IMR-90 (cell line): Measurements from ENCODE around the gene MAN2C1. TPM values are rescaled to one million over a fixed set of nuclear protein-coding genes. Genes with fewer than 3 reads are reported as not detected.

Experiments
- ATAC-seq: fragments of 200-7000 bp; cut with Tn5 transposase; 2 replicates; pipeline ENCODE4 v1.9.1; 2020; ENCODE audit warnings: low read depth, mild to moderate bottlenecking, moderate library complexity
- BruUV-seq: library from RNA; stranded (reverse); fragments of 400-500 nt; replicated peaks from 2 replicates; lab custom pipeline; 2021; lab: Mats Ljungman, UMichigan
- CTCF ChIA-PET: fragments of 300-600 bp; formaldehyde crosslinking; extraction: SDS; loops from one replicate; lab custom pipeline; 2021; ENCODE audit warnings: antibody characterized with exemption; lab: Yijun Ruan, JAX
- POLR2A ChIA-PET: fragments of 300-600 bp; sonication (Branson Sonifier 250); formaldehyde crosslinking; loops from one replicate; lab custom pipeline; 2022; ENCODE audit warnings: antibody characterized with exemption; ENCODE audit not compliant: unreplicated experiment; lab: Charles Lee
- DNase-seq: peaks from one replicate; pipeline ENCODE4 v3.0.0; 2013
- H2AFZ ChIP-seq: replicated peaks from 2 replicates; pipeline ENCODE3; 2013; ENCODE audit warnings: low read length, mild to moderate bottlenecking; ENCODE audit not compliant: poor library complexity
- H2AK5ac ChIP-seq: 2 replicates; pipeline ENCODE4 v1.6.1; 2013; ENCODE audit warnings: low read depth, low read length, inconsistent platforms
- H2AK9ac ChIP-seq: replicated peaks from 2 replicates; pipeline ENCODE3; 2013; ENCODE audit warnings: mild to moderate bottlenecking, low read depth, low read length, moderate library complexity; ENCODE audit not compliant: poor library complexity
- H2BK120ac ChIP-seq: 2 replicates; pipeline ENCODE4 v1.6.1; 2013; ENCODE audit warnings: low read depth, low read length, inconsistent platforms
- H2BK15ac ChIP-seq: 3 replicates; pipeline ENCODE4 v1.6.1; 2013; ENCODE audit warnings: low read depth, low read length, inconsistent platforms
- H2BK20ac ChIP-seq: 2 replicates; pipeline ENCODE4 v1.6.1; 2013; ENCODE audit warnings: low read depth, mild to moderate bottlenecking, inconsistent platforms, low read length, moderate library complexity
- H2BK5ac ChIP-seq: 2 replicates; pipeline ENCODE4 v1.6.1; 2013; ENCODE audit warnings: mild to moderate bottlenecking, low read depth, low read length, inconsistent platforms; ENCODE audit not compliant: poor library complexity, severe bottlenecking
- H3K14ac ChIP-seq: replicated peaks from 2 replicates; pipeline ENCODE4 v1.6.1; 2013; ENCODE audit warnings: low read depth, low read length, inconsistent platforms
- H3K18ac ChIP-seq: 2 replicates; pipeline ENCODE4 v1.6.1; 2013; ENCODE audit warnings: low read depth, low read length, control low read depth
- H3K23ac ChIP-seq: 2 replicates; pipeline ENCODE4 v1.6.1; 2013; ENCODE audit warnings: low read depth, low read length, inconsistent platforms
- H3K27ac ChIP-seq: 2 replicates; pipeline ENCODE4 v1.5.1; 2013; ENCODE audit warnings: mild to moderate bottlenecking, control low read depth, low read length; ENCODE audit not compliant: insufficient read depth
- H3K27me3 ChIP-seq: 2 replicates; pipeline ENCODE4 v1.6.1; 2013; ENCODE audit warnings: low read length; ENCODE audit not compliant: control insufficient read depth, insufficient read depth
- H3K36me3 ChIP-seq: 2 replicates; pipeline ENCODE4 v1.6.1; 2013; ENCODE audit warnings: low read length, mixed read lengths; ENCODE audit not compliant: control insufficient read depth, insufficient read depth
- H3K4ac ChIP-seq: 2 replicates; pipeline ENCODE4 v1.6.1; 2013; ENCODE audit warnings: low read depth, low read length, inconsistent platforms
- H3K4me1 ChIP-seq: 2 replicates; pipeline ENCODE4 v1.6.1; 2013; ENCODE audit warnings: low read length, mixed read lengths; ENCODE audit not compliant: control insufficient read depth, insufficient read depth
- H3K4me2 ChIP-seq: 2 replicates; pipeline ENCODE4 v1.6.1; 2013; ENCODE audit warnings: low read depth, mild to moderate bottlenecking, control low read depth, low read length, moderate library complexity
- H3K4me3 ChIP-seq: 2 replicates; pipeline ENCODE4 v1.5.1; 2013; ENCODE audit warnings: low read depth, mild to moderate bottlenecking, control low read depth, low read length, moderate library complexity; ENCODE audit not compliant: insufficient read depth
- H3K56ac ChIP-seq: 2 replicates; pipeline ENCODE4 v1.6.1; 2013; ENCODE audit warnings: low read length, inconsistent platforms; ENCODE audit not compliant: insufficient read depth; ENCODE audit errors: extremely low read depth
- H3K79me1 ChIP-seq, 2 experiments: 2 replicates each; pipeline ENCODE4 v1.6.1; 2013; ENCODE audit warnings: low read length in 2 of 2, inconsistent platforms in 1 of 2, low read depth in 1 of 2
- H3K9ac ChIP-seq: 2 replicates; pipeline ENCODE4 v1.6.1; 2013; ENCODE audit warnings: low read depth, low read length, control low read depth
- H3K9me1 ChIP-seq: 2 replicates; pipeline ENCODE4 v1.6.1; 2013; ENCODE audit warnings: low read length, inconsistent platforms; ENCODE audit not compliant: insufficient read depth
- H3K9me3 ChIP-seq: 2 replicates; pipeline ENCODE4 v1.6.1; 2013; ENCODE audit warnings: low read length; ENCODE audit not compliant: control insufficient read depth, insufficient read depth
- H4K20me1 ChIP-seq: 2 replicates; pipeline ENCODE4 v1.6.1; 2013; ENCODE audit warnings: low read length, inconsistent platforms; ENCODE audit not compliant: insufficient read depth
- H4K5ac ChIP-seq: 2 replicates; pipeline ENCODE4 v1.6.1; 2013; ENCODE audit warnings: mild to moderate bottlenecking, low read depth, low read length, control low read depth
- H4K8ac ChIP-seq, 2 experiments: 2 replicates each; pipeline ENCODE4 v1.6.1; 2013; ENCODE audit warnings: low read depth in 2 of 2, low read length in 2 of 2, control low read depth in 1 of 2, inconsistent platforms in 1 of 2
- H4K91ac ChIP-seq: 2 replicates; pipeline ENCODE4 v1.6.1; 2013; ENCODE audit warnings: low read depth, low read length, inconsistent platforms; ENCODE audit not compliant: insufficient read depth
- BHLHE40 ChIP-seq: fragments of 150-350 bp; IDR thresholded peaks from 2 replicates; pipeline ENCODE4 v1.6.1; 2016; ENCODE audit warnings: mild to moderate bottlenecking, low read depth, low read length
- CEBPB ChIP-seq: IDR thresholded peaks from 2 replicates; pipeline ENCODE4 v1.6.1; 2012; ENCODE audit warnings: low read depth, low read length, improper control_type of control experiment
- CHD1 ChIP-seq: IDR thresholded peaks from 2 replicates; pipeline ENCODE4 v1.6.1; 2012; ENCODE audit warnings: low read depth, low read length, improper control_type of control experiment
- FOS ChIP-seq: fragments of 150-350 bp; IDR thresholded peaks from 2 replicates; pipeline ENCODE4 v1.6.1; 2016; ENCODE audit warnings: low read depth, low read length
- MAFK ChIP-seq: IDR thresholded peaks from 2 replicates; pipeline ENCODE4 v1.6.1; 2012; ENCODE audit warnings: low read depth, low read length, improper control_type of control experiment
- MAZ ChIP-seq: IDR thresholded peaks from 2 replicates; pipeline ENCODE4 v1.6.1; 2012; ENCODE audit warnings: low read depth, mild to moderate bottlenecking, low read length, improper control_type of control experiment, moderate library complexity, borderline replicate concordance
- MXI1 ChIP-seq: IDR thresholded peaks from 2 replicates; pipeline ENCODE4 v1.6.1; 2012; ENCODE audit warnings: low read depth, mild to moderate bottlenecking, low read length, moderate library complexity, borderline replicate concordance
- NFE2L2 ChIP-seq: fragments of 150-350 bp; IDR thresholded peaks from 2 replicates; pipeline ENCODE4 v1.6.1; 2016; ENCODE audit warnings: low read depth, mild to moderate bottlenecking, low read length
- POLR2A ChIP-seq: IDR thresholded peaks from 2 replicates; pipeline ENCODE4 v1.6.1; 2012; ENCODE audit warnings: mild to moderate bottlenecking, low read depth, low read length
- RAD21 ChIP-seq: IDR thresholded peaks from 2 replicates; pipeline ENCODE4 v1.6.1; 2012; ENCODE audit warnings: low read length, improper control_type of control experiment
- RCOR1 ChIP-seq: IDR thresholded peaks from 2 replicates; pipeline ENCODE4 v1.6.1; 2012; ENCODE audit warnings: mild to moderate bottlenecking, low read length, improper control_type of control experiment; ENCODE audit not compliant: insufficient replicate concordance
- RFX5 ChIP-seq: IDR thresholded peaks from 2 replicates; pipeline ENCODE4 v1.8.0; 2012; ENCODE audit warnings: low read depth, mild to moderate bottlenecking, low read length, moderate library complexity
- SMC3 ChIP-seq: fragments of 150-350 bp; IDR thresholded peaks from 2 replicates; pipeline ENCODE4 v1.6.1; 2016; ENCODE audit warnings: low read depth, mild to moderate bottlenecking, antibody characterized with exemption, low read length, moderate library complexity
- WGBS, 2 experiments: methylation state at CpG; one replicate each; pipeline versions ENCODE4 v1.1.5 to v1.1.7; 2013; ENCODE audit warnings: missing lambda C conversion rate in 2 of 2; ENCODE audit not compliant: insufficient read length in 1 of 2; ENCODE audit errors: extremely low coverage in 2 of 2; 5-methylcytosine and 5-hydroxymethylcytosine counted together
- dilution Hi-C: fragments of 300-500 bp; cut with HindIII; formaldehyde crosslinking; loops from one replicate; pipeline ENCODE4 v1.14.3; 2018; ENCODE audit warnings: low sequenced_read_pairs; ENCODE audit not compliant: unreplicated experiment
- in situ Hi-C: fragments of 300-500 bp; cut with MboI; formaldehyde crosslinking; loops from 3 replicates; pipeline ENCODE4 v1.14.3; 2019; ENCODE audit warnings: low sequenced_read_pairs, inconsistent platforms, mixed read lengths
- intact Hi-C: fragments of 100-400 bp; cut with micrococcal nuclease; formaldehyde crosslinking; loops from 2 replicates; pipeline ENCODE4 v1.10.0; 2022
- polyA plus RNA-seq, 3 experiments: library from polyadenylated mRNA; depleted of rRNA; stranded (reverse); fragments of >200 nt; gene quantifications; 2 replicates each; pipeline ENCODE4 v1.2.3, GENCODE V29; 2012; ENCODE audit warnings: low replicate concordance in 1 of 3
- total RNA-seq: library from RNA; depleted of rRNA; stranded (reverse); fragments of >200 nt; gene quantifications from 2 replicates; pipeline ENCODE4 v1.2.3, GENCODE V29; 2012
- TF ChIP-seq, protein P1 (sequence below): fragments of 150-350 bp; IDR thresholded peaks from 2 replicates; pipeline ENCODE4 v1.6.1; 2016; ENCODE audit warnings: low read depth, mild to moderate bottlenecking, low read length, moderate library complexity, borderline replicate concordance
- TF ChIP-seq, protein P2 (sequence below): fragments of 150-350 bp; IDR thresholded peaks from 2 replicates; pipeline ENCODE4 v1.6.1; 2017; ENCODE audit warnings: mild to moderate bottlenecking, antibody characterized with exemption, low read length, low read depth
- TF ChIP-seq, protein P3 (sequence below): conservative IDR thresholded peaks from 2 replicates; pipeline ENCODE4 v1.5.1; 2012; ENCODE audit warnings: mild to moderate bottlenecking, low read depth, low read length, improper control_type of control experiment

Gene MAN2C1
- total and polyA plus RNA-seq, 2 of the 4 experiments (the other 2 are of a cell fraction) = 34.8 to 153 TPM

DNA sequence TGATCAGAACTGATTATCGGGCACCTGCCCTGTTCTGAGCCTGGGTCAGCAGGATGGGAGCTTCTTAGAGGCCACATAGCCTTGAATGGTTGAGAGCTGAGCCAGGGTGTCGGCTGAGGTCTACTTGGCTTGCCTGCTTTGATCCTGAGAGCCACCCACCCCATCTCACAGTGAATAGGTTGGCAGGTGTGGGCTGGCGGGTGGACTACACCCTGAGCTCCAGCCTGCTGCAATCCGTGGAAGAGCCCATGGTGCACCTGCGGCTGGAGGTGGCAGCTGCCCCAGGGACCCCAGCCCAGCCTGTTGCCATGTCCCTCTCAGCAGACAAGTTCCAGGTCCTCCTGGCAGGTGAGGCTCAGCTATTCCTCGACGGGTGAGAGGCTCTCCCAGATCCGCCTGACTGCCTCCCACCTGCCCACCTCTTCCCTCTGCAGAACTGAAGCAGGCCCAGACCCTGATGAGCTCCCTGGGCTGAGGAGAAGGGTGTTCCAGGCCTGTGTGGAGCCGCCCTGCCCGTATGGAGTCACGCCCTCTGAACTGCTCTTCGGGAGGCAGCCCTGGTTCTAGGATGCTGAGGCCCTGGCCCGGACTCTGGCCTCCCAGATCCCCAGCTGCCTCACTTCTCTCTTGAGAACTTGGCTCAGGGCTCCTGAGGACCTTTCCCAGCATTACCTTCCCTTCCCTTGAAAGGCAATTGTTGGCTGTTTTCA lies 28.7 kb downstream of the MAN2C1 start:
- peaks cover 7% of the 10 kb centered on the region for H3K9me1 ChIP-seq
- no peak overlapping the region for H3K14ac ChIP-seq
- no peak overlapping the region for H3K18ac ChIP-seq
- 93% methylated on average over 3 of the region's 13 CpGs; no CpG with 5 or more reads in 1 of the 2 experiments for WGBS, 2 experiments
- dilution Hi-C loops (no loop called here), in situ Hi-C loops (no loop called here), intact Hi-C loops (no loop called here)
- DNase-seq (no peak), ATAC-seq (no peak)
- H4K91ac ChIP-seq = no peak overlapping the region
- H3K23ac ChIP-seq = no peak overlapping the region
- H3K9ac ChIP-seq = no peak overlapping the region
- CTCF ChIA-PET = no interaction called here
- no peak overlapping the region for H2BK120ac ChIP-seq
- POLR2A ChIA-PET = no interaction called here
- H2BK20ac ChIP-seq = no peak overlapping the region
- peaks cover 9% of the 10 kb centered on the region; the same call in 1 of the 2 replicates for H3K4me1 ChIP-seq
- no peak overlapping the region for H3K56ac ChIP-seq
- H3K9me3 ChIP-seq = no peaks in the 10 kb centered on the region
- no peak overlapping the region for H3K27ac ChIP-seq
- no peak overlapping the region for H3K4me3 ChIP-seq
- no peak overlapping the region for H2AK9ac ChIP-seq
- no peak overlapping the region for H2AK5ac ChIP-seq
- no peaks in the 10 kb centered on the region for H4K20me1 ChIP-seq
- H2BK5ac ChIP-seq = no peak overlapping the region
- no TSS peak for BruUV-seq
- H4K5ac ChIP-seq = no peak overlapping the region
- H4K8ac ChIP-seq = no peak overlapping the region
- H3K79me1 ChIP-seq = peaks cover 8 to 17% of the 10 kb centered on the region in 2 experiments
- H2BK15ac ChIP-seq = no peak overlapping the region
- H3K4ac ChIP-seq = no peak overlapping the region
- TF ChIP-seq FOS = no peak
- no peak for TF ChIP-seq CEBPB
- TF ChIP-seq, protein P1, sequence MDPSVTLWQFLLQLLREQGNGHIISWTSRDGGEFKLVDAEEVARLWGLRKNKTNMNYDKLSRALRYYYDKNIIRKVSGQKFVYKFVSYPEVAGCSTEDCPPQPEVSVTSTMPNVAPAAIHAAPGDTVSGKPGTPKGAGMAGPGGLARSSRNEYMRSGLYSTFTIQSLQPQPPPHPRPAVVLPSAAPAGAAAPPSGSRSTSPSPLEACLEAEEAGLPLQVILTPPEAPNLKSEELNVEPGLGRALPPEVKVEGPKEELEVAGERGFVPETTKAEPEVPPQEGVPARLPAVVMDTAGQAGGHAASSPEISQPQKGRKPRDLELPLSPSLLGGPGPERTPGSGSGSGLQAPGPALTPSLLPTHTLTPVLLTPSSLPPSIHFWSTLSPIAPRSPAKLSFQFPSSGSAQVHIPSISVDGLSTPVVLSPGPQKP = no peak
- no peak for TF ChIP-seq RFX5
- no peak for TF ChIP-seq SMC3
- TF ChIP-seq MAZ = no peak
- TF ChIP-seq MXI1 = no peak
- TF ChIP-seq, protein P2, sequence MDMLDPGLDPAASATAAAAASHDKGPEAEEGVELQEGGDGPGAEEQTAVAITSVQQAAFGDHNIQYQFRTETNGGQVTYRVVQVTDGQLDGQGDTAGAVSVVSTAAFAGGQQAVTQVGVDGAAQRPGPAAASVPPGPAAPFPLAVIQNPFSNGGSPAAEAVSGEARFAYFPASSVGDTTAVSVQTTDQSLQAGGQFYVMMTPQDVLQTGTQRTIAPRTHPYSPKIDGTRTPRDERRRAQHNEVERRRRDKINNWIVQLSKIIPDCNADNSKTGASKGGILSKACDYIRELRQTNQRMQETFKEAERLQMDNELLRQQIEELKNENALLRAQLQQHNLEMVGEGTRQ = no peak
- TF ChIP-seq NFE2L2 = no peak
- TF ChIP-seq MAFK = no peak
- TF ChIP-seq, protein P3, sequence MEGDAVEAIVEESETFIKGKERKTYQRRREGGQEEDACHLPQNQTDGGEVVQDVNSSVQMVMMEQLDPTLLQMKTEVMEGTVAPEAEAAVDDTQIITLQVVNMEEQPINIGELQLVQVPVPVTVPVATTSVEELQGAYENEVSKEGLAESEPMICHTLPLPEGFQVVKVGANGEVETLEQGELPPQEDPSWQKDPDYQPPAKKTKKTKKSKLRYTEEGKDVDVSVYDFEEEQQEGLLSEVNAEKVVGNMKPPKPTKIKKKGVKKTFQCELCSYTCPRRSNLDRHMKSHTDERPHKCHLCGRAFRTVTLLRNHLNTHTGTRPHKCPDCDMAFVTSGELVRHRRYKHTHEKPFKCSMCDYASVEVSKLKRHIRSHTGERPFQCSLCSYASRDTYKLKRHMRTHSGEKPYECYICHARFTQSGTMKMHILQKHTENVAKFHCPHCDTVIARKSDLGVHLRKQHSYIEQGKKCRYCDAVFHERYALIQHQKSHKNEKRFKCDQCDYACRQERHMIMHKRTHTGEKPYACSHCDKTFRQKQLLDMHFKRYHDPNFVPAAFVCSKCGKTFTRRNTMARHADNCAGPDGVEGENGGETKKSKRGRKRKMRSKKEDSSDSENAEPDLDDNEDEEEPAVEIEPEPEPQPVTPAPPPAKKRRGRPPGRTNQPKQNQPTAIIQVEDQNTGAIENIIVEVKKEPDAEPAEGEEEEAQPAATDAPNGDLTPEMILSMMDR = no peak
- TF ChIP-seq BHLHE40 = no peak
- TF ChIP-seq RAD21 = no peak
- TF ChIP-seq POLR2A = no peak
- no peak for TF ChIP-seq RCOR1
- no peak for TF ChIP-seq CHD1
- no peak overlapping the region for H3K4me2 ChIP-seq
- no peaks in the 10 kb centered on the region for H3K27me3 ChIP-seq
- no peak overlapping the region for H2AFZ ChIP-seq
- peaks cover 16% of the 10 kb centered on the region for H3K36me3 ChIP-seq
